Activated CD4-positive, alpha-beta T cell treated with anti-CD3 and anti-CD28 coated beads, Interleukin-2, amount 10 ng/mL, durations not matched to agents 7 days and 5 days (primary cell): ENCODE measurements around the gene MICAL3. TPM values are rescaled to one million over a fixed set of nuclear protein-coding genes. Genes with fewer than 3 reads are reported as not detected.

ENCODE experiments used
- CTCF ChIA-PET: fragments of 350-600 bp; sonication (Branson Sonifier 250); formaldehyde crosslinking; loops from one replicate; lab custom pipeline; 2021; ENCODE audit warnings: antibody characterized with exemption; lab: Charles Lee
- POLR2A ChIA-PET: fragments of 350-600 bp; sonication (Branson Sonifier 250); formaldehyde crosslinking; loops from one replicate; lab custom pipeline; 2021; ENCODE audit warnings: antibody characterized with exemption; lab: Charles Lee
- DNase-seq: peaks from one replicate; pipeline ENCODE4 v3.0.0-alpha.2; 2020
- H3K27ac Mint-ChIP-seq: one replicate; pipeline ENCODE4 v1.8.0; 2021; ENCODE audit warnings: mild to moderate bottlenecking, moderate library complexity, mixed read lengths
- H3K27me3 Mint-ChIP-seq: one replicate; pipeline ENCODE4 v1.8.0; 2021; ENCODE audit warnings: mixed read lengths
- H3K36me3 Mint-ChIP-seq: one replicate; pipeline ENCODE4 v1.8.0; 2021; ENCODE audit warnings: low read depth, mixed read lengths
- H3K4me1 Mint-ChIP-seq: one replicate; pipeline ENCODE4 v1.8.0; 2021; ENCODE audit warnings: mixed read lengths
- H3K4me3 Mint-ChIP-seq: one replicate; pipeline ENCODE4 v1.8.0; 2021; ENCODE audit warnings: mild to moderate bottlenecking, moderate library complexity, mixed read lengths
- H3K9me3 Mint-ChIP-seq: one replicate; pipeline ENCODE4 v1.8.0; 2021; ENCODE audit warnings: mixed read lengths
- total RNA-seq, 2 experiments: library from RNA; stranded (reverse); gene quantifications; one replicate each; pipeline ENCODE4 v1.2.3, GENCODE V29; 2021

Gene MICAL3
- total RNA-seq, 2 experiments from 2014 or later: 19.1 to 21.4 TPM

- no peak overlapping the region for H3K4me3 Mint-ChIP-seq
- peaks cover 2% of the 10 kb centered on the region for H3K4me1 Mint-ChIP-seq
- H3K9me3 Mint-ChIP-seq: no peaks in the 10 kb centered on the region
- no peaks in the 10 kb centered on the region for H3K27me3 Mint-ChIP-seq
- ChIA-PET POLR2A (no interaction called here), CTCF (interaction anchor here (0.6 to 4.5 kb wide), 10 partner anchors 10 to 171 kb away, joined by 3 to 37 read pairs (median 4); no protein-coding TSS in a partner anchor)
- H3K27ac Mint-ChIP-seq: no peak overlapping the region
- DNase-seq: no peak
- H3K36me3 Mint-ChIP-seq: no peaks in the 10 kb centered on the region
Measured at GRCh38 chr22:17786435-17787161, 237.8 kb downstream of the MICAL3 start.

- DNase-seq: peak; percentile 74
- no peak overlapping the region for H3K27ac Mint-ChIP-seq
- POLR2A ChIA-PET: no interaction called here
- H3K9me3 Mint-ChIP-seq: no peaks in the 10 kb centered on the region
- H3K4me1 Mint-ChIP-seq: peaks cover 13% of the 10 kb centered on the region
- CTCF ChIA-PET: interaction anchor here (0.6 to 4.5 kb wide), 21 partner anchors 9 to 232 kb away, joined by 3 to 37 read pairs (median 4); partner anchors contain the start of gene BID
- H3K27me3 Mint-ChIP-seq: no peaks in the 10 kb centered on the region
- no peaks in the 10 kb centered on the region for H3K36me3 Mint-ChIP-seq
- H3K4me3 Mint-ChIP-seq: no peak overlapping the region
Measured at GRCh38 chr22:17785185-17786184, 238.9 kb downstream of the MICAL3 start.

DNA sequence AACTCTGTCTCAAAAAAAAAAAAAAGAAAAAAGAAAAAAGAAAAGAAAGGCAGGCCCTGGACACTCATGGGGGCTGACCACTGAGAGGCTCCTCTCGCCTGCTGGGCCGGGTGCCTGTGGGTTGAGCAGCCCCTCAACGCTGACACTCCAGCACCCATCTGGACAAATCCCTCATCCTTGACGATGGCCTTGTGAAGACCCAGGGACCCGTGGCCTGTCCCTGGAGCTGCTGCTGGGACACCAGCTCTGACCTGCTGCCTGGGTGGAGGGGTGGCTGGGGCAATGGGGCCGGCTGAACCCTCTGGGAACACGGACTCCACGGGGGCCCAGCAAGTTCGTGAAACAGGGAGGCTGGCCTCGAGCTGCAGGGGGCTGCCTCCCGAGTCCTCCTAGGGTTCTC is 239.6 kb downstream of the MICAL3 start:
- Mint-ChIP-seq H3K4me3 (no peak overlapping the region), H3K27me3 (no peaks in the 10 kb centered on the region), H3K36me3 (no peaks in the 10 kb centered on the region), H3K9me3 (no peaks in the 10 kb centered on the region), H3K27ac (no peak overlapping the region), H3K4me1 (peaks cover 19% of the 10 kb centered on the region)
- CTCF ChIA-PET: interaction anchor here (0.7 to 4.5 kb wide), 15 partner anchors 8 to 231 kb away, joined by 3 to 37 read pairs (median 5); partner anchors contain the start of gene BID
- POLR2A ChIA-PET: no interaction called here
- no peak for DNase-seq

GRCh38 chr22:17783773-17784480 is 240.4 kb downstream of the MICAL3 start:
- POLR2A ChIA-PET: no interaction called here
- H3K4me1 Mint-ChIP-seq: peaks cover 26% of the 10 kb centered on the region
- no peaks in the 10 kb centered on the region for H3K9me3 Mint-ChIP-seq
- H3K27me3 Mint-ChIP-seq: no peaks in the 10 kb centered on the region
- peaks cover 3% of the 10 kb centered on the region for H3K36me3 Mint-ChIP-seq
- no peak for DNase-seq
- no peak overlapping the region for H3K4me3 Mint-ChIP-seq
- CTCF ChIA-PET: interaction anchor here (0.5 to 4.5 kb wide), 3 partner anchors 29 to 273 kb away, joined by 3 to 37 read pairs (median 5); no protein-coding TSS in a partner anchor
- H3K27ac Mint-ChIP-seq: no peak overlapping the region

DNA sequence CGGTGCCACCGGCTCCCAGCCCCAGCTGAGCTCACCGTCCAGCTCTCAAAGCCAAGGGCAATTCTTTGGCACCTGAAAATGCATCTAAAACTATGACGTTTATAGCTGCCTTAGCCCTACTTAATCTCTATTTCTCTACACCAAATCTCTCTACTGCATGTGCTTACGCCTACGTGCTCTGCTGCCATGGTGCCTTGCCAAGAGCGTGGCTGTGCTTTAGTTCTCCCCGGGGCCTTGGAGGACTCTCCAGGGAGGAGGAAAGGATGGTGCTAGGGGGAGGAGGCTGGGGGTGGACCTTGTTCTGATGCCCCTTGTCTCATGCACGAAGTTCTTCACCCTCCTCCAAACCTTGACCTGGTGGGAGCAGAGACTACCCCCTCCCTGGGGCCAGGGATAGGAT is 241.0 kb downstream of the MICAL3 start:
- Mint-ChIP-seq H3K27ac (no peak overlapping the region), H3K36me3 (peaks cover 5% of the 10 kb centered on the region), H3K4me3 (no peak overlapping the region), H3K9me3 (no peaks in the 10 kb centered on the region), H3K27me3 (no peaks in the 10 kb centered on the region), H3K4me1 (peaks cover 30% of the 10 kb centered on the region)
- ChIA-PET CTCF (interaction anchor here (0.5 to 4.5 kb wide), 2 partner anchors 41 to 273 kb away, joined by 3 to 37 read pairs; no protein-coding TSS in a partner anchor), POLR2A (no interaction called here)
- no peak for DNase-seq

DNA sequence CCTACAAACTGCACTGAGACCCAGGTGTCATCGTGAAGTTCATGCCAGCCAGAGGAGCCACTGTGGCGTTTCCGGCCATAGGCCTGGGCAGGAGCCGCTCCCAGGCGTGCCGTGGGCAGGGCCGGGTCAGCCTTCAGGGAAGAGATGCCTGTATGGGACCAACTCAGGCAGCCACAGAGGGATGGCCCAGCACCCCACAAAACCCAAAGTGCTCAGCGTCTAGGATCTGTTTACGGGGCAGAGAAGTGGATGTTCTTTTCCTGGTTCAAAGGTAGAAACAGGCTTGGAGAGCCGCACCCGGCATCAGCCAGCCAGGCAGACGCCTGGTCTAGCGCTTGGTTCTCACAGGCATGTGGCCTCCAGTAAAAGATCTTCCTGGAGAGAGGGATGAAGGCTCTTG is 241.7 kb downstream of the MICAL3 start:
- Mint-ChIP-seq H3K9me3 (no peaks in the 10 kb centered on the region), H3K36me3 (peaks cover 9% of the 10 kb centered on the region), H3K27ac (no peak overlapping the region), H3K4me3 (no peak overlapping the region), H3K27me3 (no peaks in the 10 kb centered on the region), H3K4me1 (peaks cover 36% of the 10 kb centered on the region)
- ChIA-PET POLR2A (no interaction called here), CTCF (interaction anchor here (1.3 to 4.5 kb wide), 2 partner anchors 20 to 40 kb away, joined by 4 to 37 read pairs; no protein-coding TSS in a partner anchor)
- no peak for DNase-seq

- DNase-seq: no peak
- Mint-ChIP-seq H3K4me3 (no peak overlapping the region), H3K27me3 (no peaks in the 10 kb centered on the region), H3K9me3 (no peaks in the 10 kb centered on the region), H3K27ac (no peak overlapping the region), H3K36me3 (peaks cover 12% of the 10 kb centered on the region), H3K4me1 (peaks cover 40% of the 10 kb centered on the region)
- ChIA-PET POLR2A (no interaction called here), CTCF (interaction anchor here (1.3 kb wide), 2 partner anchors 20 to 40 kb away, joined by 4 read pairs; no protein-coding TSS in a partner anchor)
Measured at GRCh38 chr22:17782158-17782557, 242.2 kb downstream of the MICAL3 start.

- DNase-seq: no peak
- CTCF ChIA-PET: interaction anchor here (0.5 to 1.3 kb wide), 3 partner anchors 21 to 368 kb away, joined by 3 to 4 read pairs (median 4); partner anchors contain the start of gene USP18
- no peaks in the 10 kb centered on the region for H3K9me3 Mint-ChIP-seq
- no peaks in the 10 kb centered on the region for H3K27me3 Mint-ChIP-seq
- H3K27ac Mint-ChIP-seq: no peak overlapping the region
- H3K4me3 Mint-ChIP-seq: no peak overlapping the region
- peaks cover 43% of the 10 kb centered on the region for H3K4me1 Mint-ChIP-seq
- peaks cover 14% of the 10 kb centered on the region for H3K36me3 Mint-ChIP-seq
- POLR2A ChIA-PET: no interaction called here
Measured at GRCh38 chr22:17781319-17782031, 242.9 kb downstream of the MICAL3 start.

DNA sequence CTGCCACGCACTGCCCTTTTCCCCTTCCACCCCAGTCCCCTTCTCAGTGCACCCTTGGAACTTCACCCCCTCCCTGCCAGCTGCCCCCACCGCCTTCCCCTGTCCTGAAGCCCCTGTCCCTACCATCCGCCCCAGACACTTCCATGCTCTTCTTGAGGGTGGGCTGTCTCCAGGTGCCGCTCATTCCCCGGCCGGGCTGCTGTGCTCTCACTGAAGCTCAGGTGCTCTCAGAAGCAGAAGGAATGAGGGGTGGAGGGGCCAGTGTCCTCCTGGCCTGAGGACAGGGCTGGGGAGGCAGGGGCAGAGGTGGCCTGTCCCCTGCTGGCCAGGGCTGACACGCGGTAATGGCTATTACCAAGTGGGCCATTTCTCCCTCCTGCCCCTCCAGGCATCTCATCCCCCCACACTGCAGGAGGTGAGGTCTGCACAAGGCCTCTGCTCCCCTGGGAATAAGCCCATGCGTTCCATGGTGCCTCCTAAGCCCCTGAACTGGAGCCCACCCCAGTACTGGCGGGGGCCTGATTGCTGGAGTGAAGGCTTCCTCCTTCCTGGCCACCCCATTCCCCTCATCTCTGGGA is 243.5 kb downstream of the MICAL3 start:
- POLR2A ChIA-PET: interaction anchor here (0.6 kb wide), 1 partner anchor 664 kb away, joined by 3 read pairs; no protein-coding TSS in a partner anchor

DNA sequence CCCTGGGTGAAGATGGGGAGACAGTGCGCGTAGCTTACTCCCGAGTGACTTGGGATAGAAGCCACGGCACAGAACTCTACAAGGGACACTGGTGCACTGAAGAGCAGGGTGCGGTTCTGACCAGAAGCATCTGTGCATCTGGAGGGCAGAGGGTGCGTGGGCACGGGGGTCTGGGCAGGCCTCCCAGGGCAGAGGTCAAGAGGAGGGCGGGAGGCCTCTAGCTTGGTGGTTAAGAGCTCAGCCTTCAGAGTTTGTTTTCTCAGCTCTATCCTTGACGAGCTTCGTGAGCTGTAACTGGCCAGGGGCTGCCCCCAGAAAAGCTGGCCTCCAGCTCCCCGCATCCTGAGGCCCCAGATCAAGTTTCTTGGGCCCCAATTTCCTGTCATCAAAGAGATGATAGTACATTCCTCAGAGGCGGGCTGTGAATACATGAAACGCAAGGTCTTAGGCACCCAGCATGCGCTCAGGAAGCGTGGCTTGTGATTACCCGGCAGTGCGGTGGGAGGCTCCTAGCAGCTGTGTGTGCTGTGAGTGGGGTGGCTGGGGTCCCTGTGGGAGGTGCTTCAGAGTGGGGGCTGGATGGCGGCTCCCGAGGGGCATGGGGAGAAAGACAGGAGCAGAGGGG is 244.1 kb downstream of the MICAL3 start:
- Mint-ChIP-seq H3K27me3 (peaks cover 3% of the 10 kb centered on the region), H3K4me3 (no peak overlapping the region), H3K27ac (no peak overlapping the region), H3K4me1 (peaks cover 56% of the 10 kb centered on the region), H3K36me3 (peaks cover 14% of the 10 kb centered on the region), H3K9me3 (no peaks in the 10 kb centered on the region)
- POLR2A ChIA-PET: interaction anchor here (0.6 kb wide), 1 partner anchor 664 kb away, joined by 3 read pairs; no protein-coding TSS in a partner anchor
- CTCF ChIA-PET: interaction anchor here (0.6 to 1.9 kb wide), 4 partner anchors 10 to 296 kb away, joined by 3 to 7 read pairs (median 4); no protein-coding TSS in a partner anchor
- DNase-seq: no peak

More for the DNA sequence above, 243.5 kb downstream of the MICAL3 start:
- Mint-ChIP-seq H3K27ac (no peak overlapping the region), H3K4me3 (no peak overlapping the region), H3K27me3 (no peaks in the 10 kb centered on the region), H3K36me3 (peaks cover 14% of the 10 kb centered on the region), H3K9me3 (no peaks in the 10 kb centered on the region), H3K4me1 (peaks cover 50% of the 10 kb centered on the region)
- CTCF ChIA-PET: interaction anchor here (0.5 to 1.8 kb wide), 3 partner anchors 39 to 369 kb away, joined by 3 to 7 read pairs (median 4); partner anchors contain the start of gene USP18
- DNase-seq: no peak
